ENCODE data around the gene MAP4K2. TPM values are rescaled to one million over a fixed set of nuclear protein-coding genes. Genes with fewer than 3 reads are reported as not detected.

Gene MAP4K2
- total RNA-seq, 1 donor from 2014 or later: 13.1 TPM

DNA sequence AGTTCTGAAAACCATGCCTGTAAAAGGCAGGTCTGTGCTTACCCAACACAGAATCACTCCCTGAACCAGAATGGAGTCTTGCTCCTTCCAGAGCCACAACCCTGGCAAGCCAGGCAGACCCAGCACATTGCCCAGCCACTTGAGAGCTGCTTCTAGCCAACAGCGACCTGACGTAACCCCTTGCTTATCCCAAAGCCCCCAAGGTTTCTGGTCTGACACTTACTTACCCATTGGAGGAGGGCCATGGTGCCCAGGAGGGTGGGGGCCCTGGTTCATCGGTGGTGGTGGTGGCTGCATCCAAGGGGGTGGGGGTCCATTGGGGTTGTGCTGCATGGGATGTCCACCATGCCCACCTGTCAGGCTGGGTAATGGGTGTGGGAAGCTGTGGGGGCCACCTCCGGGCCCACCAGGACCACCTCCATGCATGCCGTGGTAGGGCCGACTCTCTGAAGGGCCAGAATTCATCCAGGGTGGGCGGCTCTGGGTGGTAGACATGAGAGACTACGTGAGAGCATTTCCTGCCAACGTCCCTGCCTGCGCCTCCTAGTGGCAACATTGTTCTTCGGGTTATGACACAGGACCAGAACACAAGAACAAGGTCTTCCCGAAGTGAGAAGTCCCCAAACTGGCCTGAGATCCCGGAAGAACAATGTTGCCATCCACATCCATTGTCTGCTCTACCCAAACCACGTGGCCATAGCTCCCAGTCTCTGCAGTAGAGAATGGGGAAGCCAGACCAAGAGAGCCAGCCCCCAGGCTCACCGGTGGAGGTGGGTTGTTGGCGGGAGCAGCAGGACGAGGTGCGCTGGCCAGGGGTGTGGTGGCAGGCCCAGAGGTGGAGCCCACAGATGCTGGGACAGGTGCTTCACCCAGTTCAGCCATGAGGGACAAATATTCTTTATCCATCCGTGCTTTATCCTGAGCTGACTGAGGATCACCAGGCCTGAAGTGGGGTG, 35.4 kb downstream of the MAP4K2 start:
- peak; percentile 78 for DNase-seq

DNA sequence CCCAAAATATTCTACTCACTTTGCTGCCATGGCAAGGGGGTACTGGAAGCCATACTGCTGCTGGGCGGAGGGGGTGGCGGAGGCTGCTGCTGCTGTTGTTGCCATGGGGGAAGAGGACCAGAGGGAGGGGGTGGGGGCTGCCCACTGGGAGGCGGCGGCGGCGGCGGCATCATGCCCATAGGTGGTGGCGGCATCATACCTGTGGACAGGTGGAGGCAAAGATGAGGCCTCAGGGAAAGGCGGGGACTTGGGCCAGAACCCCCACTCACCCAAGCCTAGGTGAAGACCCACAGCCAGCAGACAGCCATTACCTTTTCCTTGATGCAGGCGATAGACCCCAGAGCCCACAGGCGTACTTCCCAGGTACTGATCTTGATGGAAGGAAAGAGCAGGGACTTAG, 36.1 kb downstream of the MAP4K2 start:
- DNase-seq: no peak

DNA sequence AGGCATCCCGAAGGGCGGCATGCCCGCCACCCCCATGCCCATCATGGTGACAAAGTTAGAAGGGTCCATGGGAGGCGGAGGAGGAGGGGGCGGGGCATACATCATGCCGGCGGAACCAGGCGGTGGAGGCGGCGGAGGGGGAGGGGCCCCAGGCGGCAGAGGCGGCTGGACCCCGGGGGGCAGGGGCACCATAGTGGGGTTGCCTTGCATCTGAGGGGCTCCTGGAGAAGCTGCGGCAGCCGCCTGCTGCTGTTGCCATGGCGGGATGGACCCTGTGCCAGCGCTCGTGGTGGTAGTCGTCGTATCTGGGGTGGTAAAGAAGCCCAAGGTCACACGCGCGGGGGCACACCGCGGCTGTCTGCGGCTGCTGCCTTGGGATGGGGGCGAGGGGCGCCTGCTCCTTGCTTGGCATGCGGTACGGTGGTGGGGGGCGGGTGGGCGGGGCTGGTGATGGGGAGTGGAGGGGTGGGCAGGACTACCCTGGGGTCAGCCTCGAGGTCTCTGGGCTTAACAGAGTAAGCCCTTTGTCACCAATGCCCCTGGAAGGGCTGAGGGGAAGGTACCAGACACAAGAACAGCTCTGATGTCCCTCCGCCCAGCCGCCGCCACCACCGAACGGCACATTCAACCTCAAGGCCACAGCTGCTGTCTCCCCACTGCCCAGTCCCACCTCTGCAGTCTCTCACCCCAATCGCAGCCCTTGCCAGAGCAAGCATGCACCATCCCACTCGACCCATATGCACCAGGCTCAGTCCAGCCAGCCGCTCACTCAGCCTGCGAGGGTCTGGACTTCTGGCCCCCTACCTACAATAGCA, 37.0 kb downstream of the MAP4K2 start:
- DNase-seq: no peak

DNA sequence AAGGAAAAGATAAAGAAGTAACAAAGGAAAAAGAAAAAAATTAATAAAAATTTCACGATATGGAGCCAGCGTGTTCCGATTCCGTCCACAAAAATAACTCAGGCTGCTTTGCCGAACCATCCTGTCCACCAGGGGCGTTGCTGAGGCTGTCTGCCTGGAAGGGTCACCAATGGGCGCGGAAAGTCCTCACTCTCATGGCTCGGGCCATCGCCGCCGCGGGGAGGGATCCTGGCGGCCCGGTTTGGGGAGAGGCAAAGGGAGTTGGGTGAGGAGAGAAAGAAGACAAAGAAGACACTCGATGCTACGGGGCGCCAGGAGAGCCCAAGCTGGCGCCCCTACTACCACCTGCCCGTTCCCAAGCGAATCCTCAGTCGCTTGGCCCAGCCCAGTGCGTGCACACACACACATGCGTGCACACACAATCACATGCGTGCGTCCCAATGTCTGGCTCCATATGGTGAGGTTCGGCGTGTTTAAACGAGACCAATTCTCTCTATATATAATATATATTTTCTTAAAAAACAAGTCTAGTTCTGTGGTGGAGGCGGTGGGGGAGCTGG, 37.6 kb downstream of the MAP4K2 start:
- no peak for DNase-seq

DNA sequence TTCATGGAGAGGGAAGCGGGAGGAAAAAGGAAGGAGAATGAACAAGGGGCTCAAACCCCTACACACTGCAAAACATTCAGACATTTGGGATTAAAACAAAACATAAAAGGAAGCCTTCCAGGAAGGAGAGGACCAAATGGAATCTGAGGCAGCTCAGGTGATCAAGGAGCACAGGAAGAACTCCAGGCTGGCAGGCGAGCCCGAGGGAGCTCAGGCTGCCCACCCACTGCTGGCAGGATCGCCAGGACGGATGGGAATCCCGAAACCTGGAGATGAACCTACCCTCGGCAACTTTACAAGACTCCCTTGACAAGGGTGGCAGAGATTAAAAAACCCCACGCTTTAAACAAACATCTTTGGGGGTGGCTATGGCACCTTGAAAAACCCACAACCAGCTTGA, 38.3 kb downstream of the MAP4K2 start:
- DNase-seq: no peak

DNA sequence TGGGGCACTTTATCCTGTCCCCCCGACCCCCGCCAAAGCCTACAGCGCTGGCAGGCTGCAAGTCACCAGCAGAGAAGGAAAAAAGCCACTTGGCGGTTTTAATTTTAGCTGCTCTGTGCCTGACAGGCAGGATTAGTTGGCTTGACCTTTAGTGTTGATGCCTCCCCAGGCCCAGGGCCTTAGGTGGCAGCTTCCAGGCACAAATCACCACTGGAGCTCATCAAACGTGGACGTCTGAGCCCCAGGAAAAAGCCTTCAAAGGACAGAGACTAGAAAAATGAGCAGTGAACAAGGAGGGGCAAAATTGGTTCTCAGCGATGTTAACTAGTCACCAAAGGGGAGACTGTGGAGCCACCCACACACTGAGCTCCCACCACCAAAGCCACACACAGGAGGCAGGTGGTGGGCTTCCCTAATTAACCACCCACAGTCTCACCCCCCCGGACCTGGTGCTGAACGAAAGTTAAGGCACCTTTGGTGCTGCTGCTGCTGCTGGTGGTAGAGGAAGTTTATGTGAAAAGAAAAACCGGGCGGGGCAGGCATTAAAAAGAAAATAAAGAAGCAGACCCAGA, 38.9 kb downstream of the MAP4K2 start:
- no peak for DNase-seq

DNA sequence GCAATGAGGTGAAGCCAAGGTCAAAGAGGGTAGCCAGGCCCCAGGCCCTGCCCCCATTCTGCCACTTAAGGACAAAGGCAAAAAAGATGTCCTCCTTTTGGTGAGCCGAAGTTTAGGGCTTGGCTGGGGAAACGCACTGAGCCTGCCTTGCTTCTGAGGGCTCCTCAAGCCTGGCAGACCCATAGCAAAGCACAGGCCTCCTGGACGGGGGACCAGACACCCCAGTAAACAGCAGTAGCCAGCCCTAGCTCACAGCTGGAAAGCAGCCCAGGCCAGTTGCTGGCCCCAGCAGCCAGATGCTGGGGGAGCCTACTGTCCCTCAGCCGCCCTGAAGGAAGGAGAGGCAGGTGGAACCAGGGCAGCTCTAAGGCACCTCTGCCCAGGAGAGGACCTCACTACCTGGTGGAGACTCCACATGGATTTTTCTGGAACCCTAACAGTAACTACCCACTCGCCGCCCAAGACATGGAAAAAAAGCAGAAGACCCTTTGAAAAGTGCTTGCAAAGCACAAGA, 39.4 kb downstream of the MAP4K2 start:
- DNase-seq: no peak

DNA sequence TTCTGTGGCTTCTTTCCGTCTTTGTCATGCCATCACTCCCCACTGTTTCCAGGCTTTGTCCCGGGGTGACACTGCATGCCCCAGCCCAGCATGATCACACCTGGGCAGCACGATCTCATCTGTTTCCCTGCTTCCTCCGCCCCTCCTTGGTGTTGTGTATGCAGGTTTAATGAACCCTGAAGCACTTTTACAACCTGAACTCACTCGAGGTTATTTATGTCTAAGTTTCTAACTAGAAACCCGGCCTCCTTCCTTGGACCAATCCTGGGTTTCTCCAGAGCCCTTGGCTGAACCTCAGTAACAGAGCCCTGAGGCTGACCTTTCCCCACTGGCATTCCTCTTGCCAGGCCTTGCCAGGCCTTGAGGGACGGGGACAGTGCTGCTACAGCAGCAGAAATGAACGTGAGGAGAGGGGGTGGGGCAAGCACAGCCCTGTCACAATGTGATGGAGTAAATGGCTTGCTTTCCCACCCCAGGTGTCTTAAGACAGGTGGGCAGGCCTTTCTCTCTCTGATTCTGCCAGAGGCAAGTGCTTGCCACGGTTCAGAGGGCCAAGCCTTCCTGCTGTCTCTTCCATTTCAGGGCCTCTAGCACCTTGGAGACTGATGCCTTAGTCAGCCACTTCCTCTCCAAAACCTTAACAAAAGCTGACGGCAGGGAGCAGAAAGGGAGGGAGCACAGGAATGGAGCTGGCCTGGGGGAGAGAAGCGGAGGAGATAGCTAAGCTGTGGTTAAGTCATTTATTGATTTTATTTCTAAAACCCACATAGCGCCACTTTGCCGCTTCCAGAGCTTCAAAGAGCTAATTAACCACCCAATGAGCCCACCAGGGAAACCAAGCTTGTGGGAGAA, 40.1 kb downstream of the MAP4K2 start:
- peak; percentile 25 for DNase-seq

DNA sequence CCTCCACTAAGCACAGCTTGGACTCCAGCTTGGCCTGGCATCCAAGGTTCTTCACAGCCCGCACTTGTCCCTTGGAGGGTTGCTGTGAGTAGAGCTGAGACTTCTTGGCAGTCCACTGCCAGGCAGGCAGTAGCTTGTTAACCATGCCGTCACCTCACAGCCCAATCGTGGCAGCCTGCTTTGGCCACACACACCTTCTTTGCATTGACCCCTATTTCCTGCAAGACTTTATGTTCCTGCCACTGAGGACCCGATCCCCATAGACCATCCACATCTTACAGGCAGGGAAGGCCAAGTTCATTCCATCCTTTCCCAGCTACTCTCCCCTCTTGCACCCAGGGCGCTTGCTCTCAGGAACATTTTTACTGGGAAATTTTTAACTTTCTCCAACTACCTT, 40.7 kb downstream of the MAP4K2 start:
- DNase-seq: no peak

DNA sequence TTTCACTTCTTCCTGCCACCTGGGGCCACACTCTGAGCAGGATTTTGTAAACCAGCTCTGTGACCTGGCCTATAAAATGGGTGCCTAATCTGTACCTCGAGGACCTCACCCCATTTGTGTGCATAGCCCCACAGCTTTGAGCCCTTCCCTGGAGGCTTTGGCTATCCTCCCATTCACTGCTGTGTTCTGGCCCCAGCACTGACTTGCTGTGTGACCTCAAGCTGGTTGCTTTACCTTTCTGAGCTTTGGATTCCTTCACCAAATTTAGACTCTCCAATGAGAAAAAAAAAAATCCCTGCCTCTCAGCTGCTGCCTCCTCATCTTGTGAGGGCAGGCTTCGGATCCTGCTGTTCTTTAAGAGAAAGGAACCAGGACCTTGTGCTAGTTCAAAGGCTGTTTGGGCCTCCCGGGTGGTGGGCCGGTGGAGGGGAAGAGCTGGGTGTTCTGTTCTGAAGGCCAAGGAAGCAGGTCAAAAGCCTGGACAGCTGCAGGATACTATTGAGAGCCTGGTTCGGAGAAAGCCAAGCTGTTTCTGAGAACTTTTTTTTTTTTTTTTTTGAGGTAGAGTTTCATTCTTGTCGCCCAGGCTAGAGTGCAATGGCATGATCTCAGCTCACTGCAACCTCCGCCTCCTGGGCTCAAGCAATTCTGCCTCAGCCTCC, 42.1 kb downstream of the MAP4K2 start:
- peak; percentile 56 for DNase-seq

DNA sequence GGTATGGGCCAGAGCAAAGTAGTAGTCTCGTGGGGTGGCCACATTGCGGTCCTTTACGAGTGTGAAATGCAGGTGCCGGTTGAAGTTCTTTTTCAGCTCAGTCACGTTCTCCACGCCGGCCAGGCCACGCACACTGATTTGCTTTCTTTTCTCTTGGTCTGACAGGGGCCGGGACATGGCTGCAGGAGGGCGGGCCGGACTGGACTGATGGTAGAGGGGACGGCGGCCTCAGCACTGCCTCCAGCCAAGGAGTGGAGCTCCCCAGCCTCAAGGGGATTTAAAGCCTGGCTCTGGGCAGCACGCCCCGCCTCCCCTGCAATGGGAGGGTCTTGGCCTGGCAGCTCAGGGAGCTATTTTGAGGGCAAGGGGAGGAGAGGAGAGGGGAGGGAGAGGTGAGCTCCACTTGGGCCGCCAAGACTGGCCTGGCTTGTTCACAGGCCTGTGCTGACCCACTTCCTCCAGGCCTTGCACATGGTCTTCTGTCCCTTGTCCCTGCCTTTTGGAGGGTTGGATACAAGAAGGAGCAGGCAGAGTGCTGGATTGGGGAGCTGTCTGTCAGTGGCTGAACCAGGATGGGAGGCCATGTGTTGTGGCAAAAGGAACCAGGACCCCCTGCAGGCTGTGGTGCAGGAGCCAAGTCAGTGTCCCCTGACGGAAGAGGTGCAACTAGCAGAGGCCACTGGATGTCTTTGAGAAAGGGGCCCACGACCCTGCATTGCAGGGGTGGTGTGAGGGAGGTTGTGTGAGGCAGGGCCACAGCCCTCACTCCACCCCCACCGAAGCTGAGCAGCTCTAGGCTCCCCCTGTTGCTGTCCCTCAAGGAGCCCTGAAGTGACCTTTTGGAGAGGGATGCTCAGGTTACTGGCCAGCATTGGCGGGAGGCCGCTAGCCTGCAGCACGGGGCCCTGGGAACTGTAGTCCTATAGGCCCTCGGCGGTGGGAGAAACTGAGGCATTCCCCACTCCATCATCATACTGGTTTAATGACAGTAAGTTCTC, 43.0 kb downstream of the MAP4K2 start, which contains the start of gene PYGM:
Gene PYGM, minus strand, starts transcription at position 253 of the 998 bp plus-strand sequence. Its CDS starts 76 bp downstream, at position 177.
- DNase-seq: peak; percentile 90

DNA sequence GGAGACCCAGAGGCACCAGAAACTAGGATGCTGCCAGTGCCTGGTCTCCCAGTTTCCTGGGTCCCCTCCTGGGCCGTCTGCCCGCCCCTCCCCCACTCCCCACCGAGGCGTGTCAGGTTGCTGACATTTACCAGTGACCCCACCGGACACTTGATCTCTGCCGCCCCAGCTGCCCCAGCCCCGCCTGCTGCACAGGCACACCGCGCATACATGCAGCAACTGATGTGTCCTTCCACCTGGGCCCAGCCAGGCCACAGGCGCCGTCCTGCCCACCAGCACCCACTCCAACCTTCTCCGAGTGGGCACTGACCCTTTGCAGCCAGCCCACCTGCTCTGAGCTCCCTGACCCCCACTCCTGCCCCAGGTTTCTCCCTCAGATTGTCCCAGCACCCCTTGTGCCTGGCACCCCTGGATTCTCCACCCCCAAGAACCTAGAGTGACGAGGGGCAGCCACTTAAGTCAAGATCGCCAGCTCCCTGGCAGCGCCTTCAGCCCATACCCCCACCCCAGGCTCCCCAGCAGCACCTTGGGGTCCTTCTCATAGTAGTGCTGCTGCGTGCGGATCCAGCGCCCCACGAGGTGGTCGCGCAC, 43.8 kb downstream of the MAP4K2 start:
- peak; percentile 40 for DNase-seq

DNA sequence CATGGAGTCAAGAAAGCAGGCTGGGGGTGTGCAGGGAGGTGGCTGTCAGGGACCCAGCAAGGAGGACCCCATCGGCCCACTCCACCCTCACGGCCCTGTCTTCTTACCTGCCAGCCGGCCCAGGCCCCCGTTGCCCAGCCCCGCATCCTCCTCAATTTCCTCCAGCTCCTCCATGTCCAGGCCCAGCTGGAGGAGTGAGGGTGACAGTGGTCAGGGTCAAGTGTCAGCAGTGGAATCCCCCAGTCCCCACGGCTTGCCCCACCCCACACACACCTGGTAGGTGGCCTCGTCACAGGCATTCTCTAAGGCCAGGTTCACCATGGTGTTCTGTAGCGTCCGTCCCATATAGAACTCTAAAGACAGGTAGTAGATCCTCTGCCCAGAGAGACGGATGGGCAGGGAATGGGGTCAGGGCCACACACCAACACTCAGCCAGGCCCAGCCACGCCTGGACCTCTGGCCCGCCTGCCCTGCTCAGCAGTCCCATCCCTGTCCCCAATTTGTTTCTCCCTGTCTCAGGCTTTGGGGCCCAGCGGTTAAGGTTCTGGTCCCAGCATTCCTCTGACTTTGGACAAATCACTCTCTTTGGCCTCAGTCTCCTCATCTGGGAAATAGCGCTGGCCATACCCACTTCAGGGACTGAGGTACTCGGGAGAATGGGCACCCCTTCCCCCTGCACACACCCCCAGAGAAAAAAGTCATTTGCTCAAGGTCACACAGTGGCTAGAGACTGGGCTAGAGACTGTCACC, 44.5 kb downstream of the MAP4K2 start:
- DNase-seq: no peak

DNA sequence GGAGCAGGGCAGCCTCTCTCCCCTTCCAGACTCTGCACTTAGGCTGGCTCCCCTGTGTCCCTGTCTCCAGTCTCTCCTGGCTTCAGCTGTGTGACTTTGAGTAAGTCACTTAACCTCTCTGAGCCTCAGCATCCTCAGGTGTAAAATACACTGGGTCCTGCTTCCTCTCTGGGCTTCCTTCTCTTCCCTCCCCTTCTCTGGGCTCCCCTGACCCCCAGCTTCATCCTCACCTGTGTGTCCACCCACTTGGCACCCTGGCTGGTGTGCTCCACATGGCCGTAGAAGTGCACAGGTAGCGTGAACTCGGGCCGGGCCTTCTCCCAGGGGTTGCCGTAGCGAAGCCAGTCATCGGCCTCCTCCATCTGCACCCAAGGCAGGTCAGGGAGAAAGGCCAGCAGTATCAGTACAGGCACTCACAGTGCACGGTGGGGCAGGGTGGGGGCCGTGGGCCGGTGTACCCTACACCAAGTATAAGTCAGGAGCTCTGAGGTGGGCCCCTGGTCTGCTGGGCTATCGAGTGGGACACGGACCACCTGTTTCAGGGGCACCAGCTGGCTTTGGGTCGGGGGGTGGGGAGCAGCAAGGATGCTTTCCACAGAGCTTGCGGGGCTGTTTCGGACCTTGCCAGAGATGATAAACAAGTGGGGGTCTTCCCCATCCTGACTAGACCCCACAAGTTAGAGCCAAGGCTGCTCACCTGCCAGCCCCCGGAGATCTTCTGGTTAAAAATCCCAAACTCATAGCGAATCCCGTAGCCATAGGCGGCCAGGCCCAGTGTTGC, 45.3 kb downstream of the MAP4K2 start:
- no peak for DNase-seq

DNA sequence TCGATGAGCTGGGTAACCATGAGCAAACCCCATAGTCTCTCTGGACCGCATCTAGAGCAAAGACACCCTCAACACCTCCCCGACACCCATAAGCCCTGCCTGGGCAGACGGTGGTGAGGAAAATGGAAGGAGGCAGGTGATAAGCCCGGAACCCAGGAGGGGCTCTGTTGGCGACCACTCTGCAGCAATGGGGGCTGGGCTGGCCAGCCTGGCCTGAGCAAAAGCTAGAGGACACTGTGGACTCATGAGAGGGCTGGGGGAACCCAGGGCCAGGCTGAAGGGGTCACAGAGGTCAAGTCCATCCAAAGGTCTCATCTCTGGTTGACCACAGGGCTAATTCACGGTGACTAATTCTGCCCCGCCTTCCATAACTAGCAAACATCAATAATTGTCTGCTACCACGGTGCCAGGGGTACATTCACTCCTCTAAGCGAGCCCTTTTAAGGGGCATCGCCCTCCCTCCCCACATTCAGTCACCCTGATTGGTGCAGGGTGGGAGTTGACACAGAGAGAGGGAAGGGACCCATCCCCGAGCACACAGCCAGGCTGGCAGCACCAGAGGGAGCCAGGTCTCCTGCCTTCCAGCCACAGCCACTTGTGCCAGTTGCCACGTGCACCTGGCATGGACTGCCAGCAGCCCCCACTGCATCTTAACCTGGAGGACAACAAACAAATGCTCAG, 47.2 kb downstream of the MAP4K2 start:
- DNase-seq: no peak

DNA sequence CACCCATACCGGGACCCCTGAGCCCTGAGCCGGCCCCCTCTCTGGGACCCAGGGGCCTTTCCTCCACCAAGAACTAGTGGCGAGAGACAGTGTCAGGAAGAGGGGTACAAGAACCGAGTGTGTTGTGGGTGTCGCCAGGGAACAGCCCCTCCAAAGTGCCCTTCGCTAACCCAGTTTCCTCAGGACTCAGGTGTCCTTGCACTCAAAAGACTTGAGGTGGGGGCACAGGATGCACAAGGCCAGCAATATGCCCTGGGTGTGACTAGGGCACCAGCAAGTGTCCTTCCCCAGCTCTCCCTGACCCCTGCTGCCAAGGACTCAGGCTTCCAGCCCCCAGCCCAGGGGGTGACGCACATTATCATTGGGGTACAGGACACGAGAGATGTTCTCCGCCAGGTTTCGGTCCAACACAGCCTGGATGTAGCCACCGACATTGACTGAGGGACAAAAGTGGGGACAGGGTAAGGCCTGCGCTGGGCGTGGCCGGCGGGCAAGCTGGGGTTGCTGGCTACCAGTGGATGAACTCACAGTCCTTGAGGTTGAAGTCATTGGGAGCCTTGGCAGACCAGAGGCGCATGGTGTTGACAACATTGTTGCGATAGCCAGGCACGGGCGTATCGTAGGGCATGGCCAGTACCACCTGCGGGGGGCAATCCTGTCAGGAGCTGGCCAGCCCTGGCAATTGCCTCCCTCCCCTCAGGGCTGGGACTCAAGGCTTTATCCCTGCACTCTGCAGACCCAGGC, 47.9 kb downstream of the MAP4K2 start:
- no peak for DNase-seq
